Neural cell (in vitro differentiated cells): ENCODE data around the gene NHSL2.

ENCODE experiments used
- EP300 ChIP-seq: fragments of 450-650 bp; conservative IDR thresholded peaks from 2 replicates; pipeline ENCODE4 v1.6.1; 2014; ENCODE audit warnings: antibody characterized with exemption, mild to moderate bottlenecking, moderate library complexity; ENCODE audit not compliant: poor library complexity, severe bottlenecking
- EZH2 ChIP-seq: fragments of 200-600, 300-800 bp; shearing (Covaris generic), sonication (generic); IDR thresholded peaks from 2 replicates; pipeline ENCODE4 v1.6.1; 2014; ENCODE audit warnings: antibody characterized with exemption, low read length, borderline replicate concordance, mild to moderate bottlenecking; ENCODE audit not compliant: insufficient read depth, poor library complexity, severe bottlenecking
- MXI1 ChIP-seq: fragments of 450-650 bp; conservative IDR thresholded peaks from 2 replicates; pipeline ENCODE4 v1.6.1; 2014; ENCODE audit warnings: antibody characterized with exemption, mild to moderate bottlenecking; ENCODE audit not compliant: poor library complexity, severe bottlenecking
- POLR2AphosphoS5 ChIP-seq: IDR thresholded peaks from 2 replicates; pipeline ENCODE4 v1.6.1; 2012
- RAD21 ChIP-seq: fragments of 450-650 bp; conservative IDR thresholded peaks from 2 replicates; pipeline ENCODE4 v1.6.1; 2014; ENCODE audit warnings: antibody characterized with exemption, mild to moderate bottlenecking, moderate library complexity
- TAF1 ChIP-seq: IDR thresholded peaks from 2 replicates; pipeline ENCODE4 v1.6.1; 2012; ENCODE audit warnings: low read depth
- TF ChIP-seq, protein P1 (sequence below): IDR thresholded peaks from 2 replicates; pipeline ENCODE4 v1.6.1; 2012; ENCODE audit warnings: borderline replicate concordance
- TF ChIP-seq, protein P2 (sequence below): fragments of 450-650 bp; IDR thresholded peaks from 2 replicates; pipeline ENCODE4 v1.5.1; 2014; ENCODE audit warnings: antibody characterized with exemption, mild to moderate bottlenecking, moderate library complexity; ENCODE audit not compliant: poor library complexity, severe bottlenecking

DNA sequence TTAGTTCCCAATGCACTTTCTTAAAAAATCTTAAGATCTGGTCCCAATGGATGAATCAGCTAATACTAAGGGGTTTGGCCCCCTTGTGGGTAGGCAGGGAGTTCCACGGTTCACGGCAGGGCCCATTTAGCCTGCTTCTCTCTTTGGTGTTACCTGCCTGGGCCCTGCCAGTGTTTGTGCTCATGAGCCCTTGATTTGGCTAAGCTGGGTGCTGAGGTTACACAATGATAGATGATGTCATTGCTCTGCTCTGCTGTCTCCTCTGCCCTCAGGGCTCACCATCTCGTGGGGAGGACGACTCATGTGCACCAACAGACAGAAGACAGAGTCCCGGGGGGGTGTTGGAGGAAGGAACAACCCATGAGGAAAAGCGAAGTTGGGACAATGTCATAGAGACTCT lies 196.7 kb downstream of the NHSL2 start:
- TF ChIP-seq, protein P1, sequence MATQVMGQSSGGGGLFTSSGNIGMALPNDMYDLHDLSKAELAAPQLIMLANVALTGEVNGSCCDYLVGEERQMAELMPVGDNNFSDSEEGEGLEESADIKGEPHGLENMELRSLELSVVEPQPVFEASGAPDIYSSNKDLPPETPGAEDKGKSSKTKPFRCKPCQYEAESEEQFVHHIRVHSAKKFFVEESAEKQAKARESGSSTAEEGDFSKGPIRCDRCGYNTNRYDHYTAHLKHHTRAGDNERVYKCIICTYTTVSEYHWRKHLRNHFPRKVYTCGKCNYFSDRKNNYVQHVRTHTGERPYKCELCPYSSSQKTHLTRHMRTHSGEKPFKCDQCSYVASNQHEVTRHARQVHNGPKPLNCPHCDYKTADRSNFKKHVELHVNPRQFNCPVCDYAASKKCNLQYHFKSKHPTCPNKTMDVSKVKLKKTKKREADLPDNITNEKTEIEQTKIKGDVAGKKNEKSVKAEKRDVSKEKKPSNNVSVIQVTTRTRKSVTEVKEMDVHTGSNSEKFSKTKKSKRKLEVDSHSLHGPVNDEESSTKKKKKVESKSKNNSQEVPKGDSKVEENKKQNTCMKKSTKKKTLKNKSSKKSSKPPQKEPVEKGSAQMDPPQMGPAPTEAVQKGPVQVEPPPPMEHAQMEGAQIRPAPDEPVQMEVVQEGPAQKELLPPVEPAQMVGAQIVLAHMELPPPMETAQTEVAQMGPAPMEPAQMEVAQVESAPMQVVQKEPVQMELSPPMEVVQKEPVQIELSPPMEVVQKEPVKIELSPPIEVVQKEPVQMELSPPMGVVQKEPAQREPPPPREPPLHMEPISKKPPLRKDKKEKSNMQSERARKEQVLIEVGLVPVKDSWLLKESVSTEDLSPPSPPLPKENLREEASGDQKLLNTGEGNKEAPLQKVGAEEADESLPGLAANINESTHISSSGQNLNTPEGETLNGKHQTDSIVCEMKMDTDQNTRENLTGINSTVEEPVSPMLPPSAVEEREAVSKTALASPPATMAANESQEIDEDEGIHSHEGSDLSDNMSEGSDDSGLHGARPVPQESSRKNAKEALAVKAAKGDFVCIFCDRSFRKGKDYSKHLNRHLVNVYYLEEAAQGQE = no peak
- TF ChIP-seq, protein P2, sequence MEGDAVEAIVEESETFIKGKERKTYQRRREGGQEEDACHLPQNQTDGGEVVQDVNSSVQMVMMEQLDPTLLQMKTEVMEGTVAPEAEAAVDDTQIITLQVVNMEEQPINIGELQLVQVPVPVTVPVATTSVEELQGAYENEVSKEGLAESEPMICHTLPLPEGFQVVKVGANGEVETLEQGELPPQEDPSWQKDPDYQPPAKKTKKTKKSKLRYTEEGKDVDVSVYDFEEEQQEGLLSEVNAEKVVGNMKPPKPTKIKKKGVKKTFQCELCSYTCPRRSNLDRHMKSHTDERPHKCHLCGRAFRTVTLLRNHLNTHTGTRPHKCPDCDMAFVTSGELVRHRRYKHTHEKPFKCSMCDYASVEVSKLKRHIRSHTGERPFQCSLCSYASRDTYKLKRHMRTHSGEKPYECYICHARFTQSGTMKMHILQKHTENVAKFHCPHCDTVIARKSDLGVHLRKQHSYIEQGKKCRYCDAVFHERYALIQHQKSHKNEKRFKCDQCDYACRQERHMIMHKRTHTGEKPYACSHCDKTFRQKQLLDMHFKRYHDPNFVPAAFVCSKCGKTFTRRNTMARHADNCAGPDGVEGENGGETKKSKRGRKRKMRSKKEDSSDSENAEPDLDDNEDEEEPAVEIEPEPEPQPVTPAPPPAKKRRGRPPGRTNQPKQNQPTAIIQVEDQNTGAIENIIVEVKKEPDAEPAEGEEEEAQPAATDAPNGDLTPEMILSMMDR = no peak
- TF ChIP-seq POLR2AphosphoS5 (no peak), EP300 (no peak), EZH2 (no peak), RAD21 (no peak), MXI1 (no peak), TAF1 (no peak)
